ENCODE results near the gene WNT3A. TPM values are rescaled to one million over a fixed set of nuclear protein-coding genes. Genes with fewer than 3 reads are reported as not detected.

Gene WNT3A
- total RNA-seq, 2 donors from 2014 or later = not detected

GRCh38 chr1:228082918-228083870 lies 76.4 kb downstream of the WNT3A start:
- H3K4me1 ChIP-seq (ENCODE audit: control insufficient read depth in 1 of 2, low read depth in 2 of 2) = peaks cover 44 to 57% of the 10 kb centered on the region in 2 donors
- ATAC-seq (ENCODE audit: insufficient number of reproducible peaks, low FRiP score, low read depth) (peak; percentile 15), DNase-seq (ENCODE audit: low spot score) (no peak)
- no peaks in the 10 kb centered on the region for H3K9me3 ChIP-seq
- no peak for TF ChIP-seq CTCF (IDR thresholded peaks at IDR 0.05)
- H3K4me3 ChIP-seq = peak overlapping the region; percentile 99
- no peaks in the 10 kb centered on the region for H3K27me3 ChIP-seq (replicated peaks; ENCODE audit: insufficient read depth)
- H3K36me3 ChIP-seq = no peaks in the 10 kb centered on the region
- H3K27ac ChIP-seq = peak overlapping the region; percentile 97 to 99

DNA sequence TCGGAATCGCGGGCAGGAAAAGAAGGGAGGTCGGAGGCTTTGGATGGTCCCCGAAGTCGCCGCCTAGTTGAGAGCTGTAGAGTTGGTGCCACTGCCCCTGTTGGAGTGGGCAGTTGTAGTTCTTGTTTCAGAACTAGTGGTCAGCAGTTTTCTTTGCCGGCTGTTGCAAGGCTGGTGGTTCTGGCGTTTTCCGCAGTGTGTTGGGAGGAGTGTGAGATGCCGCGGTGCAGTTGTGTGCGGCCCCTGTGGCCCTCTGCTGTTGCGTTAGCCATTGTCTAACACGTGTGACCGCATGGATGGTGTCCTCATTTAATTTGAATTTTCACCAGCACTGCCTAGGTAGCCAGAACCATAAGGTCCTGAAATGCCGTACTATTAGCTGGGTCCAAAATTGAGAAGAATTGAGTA lies 77.1 kb downstream of the WNT3A start:
- no peak for TF ChIP-seq CTCF (IDR thresholded peaks at IDR 0.05)
- H3K9me3 ChIP-seq = no peaks in the 10 kb centered on the region
- peaks cover 51 to 64% of the 10 kb centered on the region in 2 donors for H3K4me1 ChIP-seq (ENCODE audit: control insufficient read depth in 1 of 2, low read depth in 2 of 2)
- ATAC-seq (ENCODE audit: insufficient number of reproducible peaks, low FRiP score, low read depth) = no peak
- peak overlapping the region; percentile 97 to 99 for H3K27ac ChIP-seq
- no peak for DNase-seq (ENCODE audit: low spot score)
- H3K36me3 ChIP-seq = no peaks in the 10 kb centered on the region
- H3K4me3 ChIP-seq = peak overlapping the region; percentile 99
- no peaks in the 10 kb centered on the region for H3K27me3 ChIP-seq (replicated peaks; ENCODE audit: insufficient read depth)

DNA sequence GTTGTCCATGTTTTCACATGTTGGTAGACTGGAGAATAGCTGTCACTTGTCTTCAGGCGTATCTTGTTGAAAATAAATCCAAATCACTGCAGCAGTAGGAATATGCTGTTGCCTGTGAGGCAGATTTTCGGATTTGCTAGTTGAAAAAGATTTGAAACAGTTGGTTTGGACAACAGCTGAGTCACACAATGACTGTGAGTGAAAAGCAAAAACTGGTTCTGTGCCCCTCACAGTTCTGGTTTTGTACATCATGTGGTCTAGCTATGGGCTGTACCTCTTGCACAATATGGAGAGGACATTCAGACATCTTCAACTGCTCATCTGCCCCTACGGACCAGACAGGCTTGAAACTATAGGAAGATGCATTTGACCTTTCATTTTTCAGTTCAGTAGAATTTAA lies 77.5 kb downstream of the WNT3A start:
- H3K4me3 ChIP-seq = peak overlapping the region; percentile 99
- DNase-seq (ENCODE audit: low spot score) = no peak
- TF ChIP-seq CTCF (IDR thresholded peaks at IDR 0.05) = no peak
- H3K27ac ChIP-seq = peak overlapping the region; percentile 97 to 99
- H3K27me3 ChIP-seq (replicated peaks; ENCODE audit: insufficient read depth) = no peaks in the 10 kb centered on the region
- ATAC-seq (ENCODE audit: insufficient number of reproducible peaks, low FRiP score, low read depth) = no peak
- peaks cover 55 to 69% of the 10 kb centered on the region in 2 donors for H3K4me1 ChIP-seq (ENCODE audit: control insufficient read depth in 1 of 2, low read depth in 2 of 2)
- H3K9me3 ChIP-seq = no peaks in the 10 kb centered on the region
- no peaks in the 10 kb centered on the region for H3K36me3 ChIP-seq

DNA sequence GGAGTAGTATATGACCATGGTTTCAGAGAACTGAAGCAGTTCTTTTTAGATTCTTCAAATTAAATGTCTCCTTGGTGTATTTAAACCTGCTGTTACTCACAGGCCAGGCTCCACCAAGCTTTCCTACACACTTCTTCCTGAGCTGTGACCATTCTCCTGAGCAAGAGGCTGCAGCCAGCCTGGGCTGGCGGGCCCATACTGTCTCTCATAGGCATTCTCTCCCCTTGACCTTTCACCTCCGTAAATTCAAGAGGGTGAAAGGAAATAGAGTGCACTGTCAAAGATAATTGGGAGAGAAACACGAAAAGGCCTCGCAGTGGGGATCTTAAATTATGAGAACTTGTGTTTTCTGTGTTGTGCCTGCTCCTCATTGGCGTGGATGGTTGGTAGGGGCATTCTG lies 78.0 kb downstream of the WNT3A start:
- no peak for ATAC-seq (ENCODE audit: insufficient number of reproducible peaks, low FRiP score, low read depth)

More for the DNA sequence above, 78.0 kb downstream of the WNT3A start:
- Histone ChIP-seq H3K4me1 (ENCODE audit: control insufficient read depth in 1 of 2, low read depth in 2 of 2) (peaks cover 59 to 74% of the 10 kb centered on the region in 2 donors), H3K36me3 (no peaks in the 10 kb centered on the region), H3K4me3 (peak overlapping the region; percentile 99), H3K9me3 (no peaks in the 10 kb centered on the region), H3K27me3 (replicated peaks; ENCODE audit: insufficient read depth) (no peaks in the 10 kb centered on the region), H3K27ac (peak overlapping the region; percentile 4 to 99)
- DNase-seq (ENCODE audit: low spot score) = no peak
- no peak for TF ChIP-seq CTCF (IDR thresholded peaks at IDR 0.05)
